AG04449 (cell line): ENCODE measurements around the gene PDIA2.
"Not testable (repeated sequence)": the region's sequence is repeated elsewhere in the genome, so short reads cannot be mapped to it uniquely, and the experiment has no call there.

Source experiments
- CTCF ChIA-PET: fragments of 350-600 bp; formaldehyde crosslinking; extraction: SDS; loops from one replicate; lab custom pipeline; 2021; ENCODE audit warnings: antibody characterized with exemption; lab: Yijun Ruan, JAX
- POLR2A ChIA-PET: fragments of 400-600, 350-600 bp; formaldehyde crosslinking; extraction: SDS; loops from one replicate; lab custom pipeline; 2020; ENCODE audit warnings: antibody characterized with exemption, inconsistent platforms; lab: Yijun Ruan, JAX
- DNase-seq: peaks from one replicate; pipeline ENCODE4 v3.0.0-alpha.2; 2010; ENCODE audit warnings: low read depth, low spot score
- H3K4me3 ChIP-seq: 2 replicates; pipeline ENCODE4 v1.5.1; 2011; ENCODE audit warnings: low read depth, mild to moderate bottlenecking, control low read depth, low read length
- CTCF ChIP-seq: IDR thresholded peaks from one replicate; pipeline ENCODE4 v1.5.1; 2011; ENCODE audit warnings: mild to moderate bottlenecking, moderate library complexity, low read length, control low read depth, inconsistent platforms; ENCODE audit not compliant: insufficient read depth; ENCODE audit errors: missing control alignments

Gene PDIA2

GRCh38 chr16:266258-267164, 16.5 kb upstream of the PDIA2 start:
- ChIA-PET POLR2A (no interaction called here), CTCF (no interaction called here)
- H3K4me3 ChIP-seq = no peak overlapping the region
- TF ChIP-seq CTCF = no peak
- DNase-seq = no peak

- CTCF ChIA-PET, DNase-seq, H3K4me3 ChIP-seq, POLR2A ChIA-PET: not testable (repeated sequence)
Measured at GRCh38 chr16:267562-267961, 15.4 kb upstream of the PDIA2 start.

GRCh38 chr16:268141-269053, 14.6 kb upstream of the PDIA2 start:
- no peak overlapping the region for H3K4me3 ChIP-seq
- no peak for DNase-seq
- POLR2A ChIA-PET = no interaction called here
- CTCF ChIA-PET = no interaction called here
- no peak for TF ChIP-seq CTCF

- POLR2A ChIA-PET = no interaction called here
Measured at GRCh38 chr16:269061-269796, 13.7 kb upstream of the PDIA2 start.

GRCh38 chr16:270381-271255, 12.3 kb upstream of the PDIA2 start:
- CTCF ChIA-PET = no interaction called here
- POLR2A ChIA-PET = no interaction called here
- no peak overlapping the region for H3K4me3 ChIP-seq
- no peak for DNase-seq
- no peak for TF ChIP-seq CTCF

More at GRCh38 chr16:269061-269796, 13.7 kb upstream of the PDIA2 start:
- H3K4me3 ChIP-seq = no peak overlapping the region
- CTCF ChIA-PET = no interaction called here
- DNase-seq = no peak
- no peak for TF ChIP-seq CTCF
